ENCODE results near the gene EIF4EBP3. TPM values are rescaled to one million over a fixed set of nuclear protein-coding genes. Genes with fewer than 3 reads are reported as not detected.

The EIF4EBP3 gene
- total and polyA plus RNA-seq, 8 donors, result 7.2 to 55.5 (median 13.7) TPM

DNA sequence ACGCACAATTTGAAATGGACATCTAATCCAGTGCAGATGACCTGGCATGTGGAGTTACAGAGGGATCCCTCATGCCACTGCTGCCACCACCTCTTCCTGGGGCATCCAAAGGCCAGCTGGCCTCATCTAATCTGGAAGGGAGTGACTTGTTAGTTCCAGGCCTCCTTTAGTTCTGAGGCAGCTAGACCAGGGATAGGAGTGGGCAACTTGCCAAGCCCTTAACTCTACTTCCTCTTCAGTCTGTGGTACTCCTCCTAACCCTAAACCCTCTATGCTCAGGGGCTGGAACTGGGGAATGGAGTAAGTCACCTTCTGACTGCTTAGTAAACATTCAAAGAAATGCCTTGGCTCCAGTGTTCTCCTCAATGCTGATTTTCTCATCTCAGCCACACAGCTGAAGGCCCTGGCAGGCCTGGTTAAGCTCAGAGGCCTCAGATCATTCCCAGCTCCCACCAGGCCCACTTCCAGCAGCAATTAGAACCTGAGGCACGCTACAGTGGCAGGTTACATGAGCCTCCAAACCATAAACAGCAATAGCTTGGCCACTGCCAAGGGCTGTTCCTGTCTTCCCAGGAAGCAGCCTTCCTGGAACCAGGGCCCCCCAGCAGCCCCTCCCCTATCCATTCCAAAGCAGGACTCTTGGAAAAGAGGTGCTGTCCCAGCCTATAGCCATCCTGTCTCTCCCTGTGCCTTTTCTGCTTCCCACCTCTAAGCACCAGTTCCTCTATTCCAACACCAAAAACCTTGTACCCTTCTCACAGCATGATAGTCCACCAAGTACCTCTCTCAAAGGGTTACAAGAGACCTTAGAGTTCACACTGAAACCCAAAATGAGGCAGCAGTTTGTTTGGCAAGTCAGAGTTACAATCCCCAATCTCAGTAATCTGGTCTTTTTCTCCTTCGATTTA lies 2.0 kb downstream of the EIF4EBP3 start:
- H3K4me3 ChIP-seq, result no peak overlapping the region
- DNase-seq (peak in 3 of 6 donors; percentile 32 to 51 (median 41)), ATAC-seq (no peak), FAIRE-seq (no peak)
- no peaks in the 10 kb centered on the region for H3K9me3 ChIP-seq
- H3K27ac ChIP-seq, result peak overlapping the region; percentile 90 to 98 (median 95)
- H3K27me3 ChIP-seq, result no peaks in the 10 kb centered on the region
- WGBS, 2 donors, result 70 to 76% methylated on average over 3 of the region's 3 CpGs
- peaks cover 0 to 19% (median 12%) of the 10 kb centered on the region in 3 donors for H3K36me3 ChIP-seq
- peaks cover 21 to 34% (median 26%) of the 10 kb centered on the region in 3 donors for H3K4me1 ChIP-seq
- intact Hi-C loops (cut with DNase I), result no loop called here
- TF ChIP-seq, protein P1, sequence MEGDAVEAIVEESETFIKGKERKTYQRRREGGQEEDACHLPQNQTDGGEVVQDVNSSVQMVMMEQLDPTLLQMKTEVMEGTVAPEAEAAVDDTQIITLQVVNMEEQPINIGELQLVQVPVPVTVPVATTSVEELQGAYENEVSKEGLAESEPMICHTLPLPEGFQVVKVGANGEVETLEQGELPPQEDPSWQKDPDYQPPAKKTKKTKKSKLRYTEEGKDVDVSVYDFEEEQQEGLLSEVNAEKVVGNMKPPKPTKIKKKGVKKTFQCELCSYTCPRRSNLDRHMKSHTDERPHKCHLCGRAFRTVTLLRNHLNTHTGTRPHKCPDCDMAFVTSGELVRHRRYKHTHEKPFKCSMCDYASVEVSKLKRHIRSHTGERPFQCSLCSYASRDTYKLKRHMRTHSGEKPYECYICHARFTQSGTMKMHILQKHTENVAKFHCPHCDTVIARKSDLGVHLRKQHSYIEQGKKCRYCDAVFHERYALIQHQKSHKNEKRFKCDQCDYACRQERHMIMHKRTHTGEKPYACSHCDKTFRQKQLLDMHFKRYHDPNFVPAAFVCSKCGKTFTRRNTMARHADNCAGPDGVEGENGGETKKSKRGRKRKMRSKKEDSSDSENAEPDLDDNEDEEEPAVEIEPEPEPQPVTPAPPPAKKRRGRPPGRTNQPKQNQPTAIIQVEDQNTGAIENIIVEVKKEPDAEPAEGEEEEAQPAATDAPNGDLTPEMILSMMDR (IDR thresholded peaks at IDR 0.05), result no peak

DNA sequence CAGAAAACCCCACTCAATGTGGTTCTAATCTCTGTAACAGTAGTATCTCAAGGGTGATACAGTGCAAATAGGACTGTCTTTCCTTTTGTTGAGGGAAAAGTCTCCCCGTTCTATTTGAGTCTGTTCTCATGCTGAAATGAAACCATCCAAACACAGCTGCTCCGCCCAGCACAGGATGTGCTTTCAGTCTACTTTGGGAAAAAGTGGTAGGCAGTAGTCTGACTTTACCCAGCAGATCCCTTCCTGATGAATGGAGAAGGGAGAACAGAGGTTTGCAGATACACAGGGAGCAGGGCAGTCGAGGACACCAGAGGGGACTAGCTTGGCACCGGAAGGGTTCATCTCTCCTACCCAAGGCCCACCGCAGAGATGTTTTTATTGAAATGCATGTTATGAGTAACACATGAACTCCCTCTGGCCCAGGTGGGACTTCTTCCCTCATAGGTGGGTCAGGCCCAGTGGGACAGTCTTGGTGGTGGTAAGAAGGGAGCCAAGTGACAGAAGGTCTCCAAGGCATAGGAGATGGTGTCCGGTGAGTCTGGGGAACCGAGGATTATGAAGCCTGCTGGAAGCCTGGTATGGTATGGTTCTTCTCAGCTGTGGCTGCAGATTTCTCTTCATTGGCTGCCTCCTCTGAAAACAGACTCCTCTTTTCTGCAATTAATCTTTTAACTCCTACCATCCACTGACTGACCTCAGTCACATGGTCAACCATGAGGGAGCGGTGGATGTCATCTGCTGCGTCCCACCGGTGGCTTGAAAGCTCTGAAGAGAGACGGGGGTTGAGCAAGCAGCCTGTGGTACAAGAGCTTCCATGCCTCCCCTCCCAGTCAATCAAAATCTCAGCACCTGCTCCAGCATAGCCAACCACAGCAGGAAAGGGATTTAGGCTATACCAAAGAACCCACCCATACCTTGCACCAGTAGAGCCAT lies 3.0 kb downstream of the EIF4EBP3 start:
- Histone ChIP-seq H3K27ac (no peak overlapping the region), H3K27me3 (no peaks in the 10 kb centered on the region), H3K4me3 (no peak overlapping the region), H3K36me3 (peaks cover 0 to 19% (median 11%) of the 10 kb centered on the region in 3 donors), H3K9me3 (no peaks in the 10 kb centered on the region), H3K4me1 (peaks cover 24 to 34% (median 26%) of the 10 kb centered on the region in 3 donors)
- intact Hi-C loops (cut with DNase I), result no loop called here
- WGBS, 2 donors, result 87 to 94% methylated on average over 11 of the region's 11 CpGs
- TF ChIP-seq, protein P1 (IDR thresholded peaks at IDR 0.05), result no peak
- FAIRE-seq (no peak), ATAC-seq (no peak), DNase-seq (no peak)

- TF ChIP-seq, protein P1 (IDR thresholded peaks at IDR 0.05), result no peak
- H3K27me3 ChIP-seq, result no peaks in the 10 kb centered on the region
- ATAC-seq (no peak), FAIRE-seq (no peak), DNase-seq (no peak)
- 85% methylated on average over 4 of the region's 4 CpGs for WGBS, 2 donors
- peaks cover 19 to 35% (median 20%) of the 10 kb centered on the region in 3 donors for H3K4me1 ChIP-seq
- intact Hi-C loops (cut with DNase I), result no loop called here
- peaks cover 0 to 19% (median 11%) of the 10 kb centered on the region in 3 donors for H3K36me3 ChIP-seq
- no peak overlapping the region for H3K27ac ChIP-seq
- H3K9me3 ChIP-seq, result no peaks in the 10 kb centered on the region
- no peak overlapping the region for H3K4me3 ChIP-seq
These were observed 4.4 kb downstream of the EIF4EBP3 start for GRCh38 chr5:140551872-140552271.

- H3K4me3 ChIP-seq, result no peak overlapping the region
- peaks cover 0 to 19% (median 11%) of the 10 kb centered on the region in 3 donors for H3K36me3 ChIP-seq
- intact Hi-C loops (cut with DNase I), result no loop called here
- 86 to 94% methylated on average over 2 of the region's 2 CpGs for WGBS, 2 donors
- H3K4me1 ChIP-seq, result peaks cover 14 to 27% (median 17%) of the 10 kb centered on the region in 3 donors
- FAIRE-seq (no peak), DNase-seq (no peak), ATAC-seq (no peak)
- peak overlapping the region in 1 of 4 donors; percentile 15 for H3K27ac ChIP-seq
- H3K27me3 ChIP-seq, result no peaks in the 10 kb centered on the region
- TF ChIP-seq, protein P1 (IDR thresholded peaks at IDR 0.05), result no peak
- H3K9me3 ChIP-seq, result no peaks in the 10 kb centered on the region
These were observed 6.2 kb downstream of the EIF4EBP3 start for GRCh38 chr5:140553657-140554056.
